GM18868 (cell line): ENCODE measurements around the gene APBB2.
A peak's percentile ranks its signal among the peaks of the same experiment; 100 is the strongest.

ENCODE experiments used
- ATAC-seq: cut with Tn5 transposase; IDR thresholded peaks from one replicate; pipeline ENCODE4 v1.9.1; 2021; ENCODE audit warnings: mild to moderate bottlenecking, moderate library complexity; ENCODE audit not compliant: unreplicated experiment

Gene APBB2

DNA sequence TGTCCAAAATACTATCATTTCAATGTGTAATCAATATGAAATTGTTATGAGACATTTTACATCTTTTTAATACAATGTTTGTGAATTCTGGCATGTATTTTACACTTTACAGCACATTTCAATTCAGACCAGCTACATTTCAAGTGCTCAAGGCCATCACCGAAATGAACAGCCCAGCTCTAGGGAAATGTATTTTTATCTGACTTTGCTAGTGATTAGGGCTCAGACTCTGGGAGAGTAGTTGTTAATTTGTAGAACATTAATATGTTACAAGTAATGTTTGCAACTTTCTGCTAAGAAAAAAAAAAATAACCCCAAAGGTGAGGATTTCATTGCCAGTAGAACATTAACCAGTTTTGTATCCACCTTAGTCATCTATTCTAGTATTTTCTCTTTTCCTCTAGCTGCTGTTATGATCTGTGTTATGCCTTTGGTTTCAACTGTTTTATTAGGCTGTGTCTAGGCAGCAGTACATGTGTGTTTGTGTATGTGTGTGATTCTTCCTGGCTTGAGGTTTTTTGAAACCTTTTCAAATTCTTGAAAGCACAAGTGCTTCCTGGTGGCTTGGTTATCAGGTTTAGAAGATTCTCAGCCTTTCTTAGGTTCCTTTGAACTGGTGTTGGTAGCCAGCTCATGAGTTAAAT lies 338.7 kb downstream of the APBB2 start:
- ATAC-seq = no peak

DNA sequence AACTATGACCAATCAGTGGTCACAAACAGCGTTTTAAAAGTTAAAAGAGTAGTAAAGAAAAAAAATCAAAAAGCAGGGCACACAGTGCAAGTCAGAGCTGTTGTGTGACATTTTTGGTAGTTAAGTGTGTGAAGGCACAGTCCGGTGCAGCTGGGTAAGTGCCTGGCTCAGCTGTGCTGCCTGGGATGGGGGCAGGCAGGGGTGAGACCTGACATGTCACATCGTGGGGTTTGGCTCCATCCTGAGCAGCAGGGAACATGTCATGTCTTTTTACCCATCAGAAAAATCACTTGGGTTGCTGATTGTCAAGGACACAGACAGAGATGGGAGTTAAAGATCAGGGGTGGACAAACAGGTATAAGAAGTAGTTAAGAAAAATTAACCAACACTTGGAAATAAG lies 339.4 kb downstream of the APBB2 start:
- no peak for ATAC-seq

DNA sequence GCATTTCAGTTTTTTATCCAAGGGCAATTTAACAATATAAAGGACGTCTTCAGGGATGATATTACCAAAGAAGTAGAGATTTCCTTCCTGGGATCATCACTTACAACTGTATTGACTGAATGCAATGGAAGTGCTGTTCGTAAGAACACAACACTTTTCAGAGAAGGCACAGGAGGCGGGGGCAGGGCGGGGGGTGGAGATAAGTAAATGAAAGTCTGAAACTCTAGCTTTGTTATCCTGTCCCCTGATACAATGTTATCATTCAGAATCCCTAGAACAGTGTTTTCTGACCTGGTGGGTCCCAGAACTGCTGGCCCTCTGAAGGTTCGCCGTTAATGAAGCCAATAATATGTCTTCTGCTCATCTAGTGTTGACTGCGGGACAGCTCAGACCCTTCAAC lies 340.0 kb downstream of the APBB2 start:
- no peak for ATAC-seq

DNA sequence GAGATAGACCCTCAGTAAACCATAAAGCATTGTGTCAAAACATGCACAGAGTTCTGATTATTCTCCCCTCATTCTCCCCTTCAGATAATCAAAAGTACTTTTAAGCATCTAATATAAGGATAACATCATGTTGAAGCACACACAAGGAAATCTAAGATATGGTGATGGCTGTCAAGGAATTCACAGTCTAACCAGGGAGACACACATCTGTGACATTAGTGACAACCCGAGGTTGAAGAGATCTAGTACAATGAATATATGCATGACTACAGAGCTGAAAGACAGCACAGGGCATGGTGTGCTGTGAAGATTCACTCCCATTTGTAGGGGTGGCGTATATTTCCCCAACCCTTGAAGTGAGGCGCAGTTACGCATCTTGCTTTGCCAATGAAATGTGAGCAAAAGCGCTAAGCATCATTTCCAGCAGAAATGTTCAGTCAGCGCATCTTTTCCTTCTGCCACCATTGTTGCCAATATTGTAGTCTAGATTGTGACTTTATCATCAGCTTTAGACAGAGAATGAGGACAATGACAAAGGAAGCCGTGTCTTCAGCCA lies 342.6 kb downstream of the APBB2 start:
- ATAC-seq = no peak

DNA sequence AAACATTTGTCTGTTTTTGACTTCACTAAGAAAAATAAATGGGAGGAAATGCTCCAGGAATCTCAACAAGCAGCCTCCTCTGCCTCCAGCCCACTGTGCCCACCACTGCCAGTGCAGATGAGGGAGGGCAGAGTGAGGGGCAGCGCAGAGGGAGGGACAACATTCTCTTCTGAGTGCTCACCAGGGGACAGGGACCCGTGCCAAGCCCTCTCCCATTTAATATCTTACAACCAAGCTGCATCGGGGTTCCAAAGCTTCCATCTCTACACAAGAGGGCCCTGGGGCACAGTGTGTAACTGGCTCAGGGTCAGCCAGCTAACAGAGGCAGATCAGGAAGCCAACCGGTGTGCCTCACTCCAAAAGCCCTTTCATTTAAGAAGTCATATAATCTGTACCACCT lies 344.2 kb downstream of the APBB2 start:
- no peak for ATAC-seq

DNA sequence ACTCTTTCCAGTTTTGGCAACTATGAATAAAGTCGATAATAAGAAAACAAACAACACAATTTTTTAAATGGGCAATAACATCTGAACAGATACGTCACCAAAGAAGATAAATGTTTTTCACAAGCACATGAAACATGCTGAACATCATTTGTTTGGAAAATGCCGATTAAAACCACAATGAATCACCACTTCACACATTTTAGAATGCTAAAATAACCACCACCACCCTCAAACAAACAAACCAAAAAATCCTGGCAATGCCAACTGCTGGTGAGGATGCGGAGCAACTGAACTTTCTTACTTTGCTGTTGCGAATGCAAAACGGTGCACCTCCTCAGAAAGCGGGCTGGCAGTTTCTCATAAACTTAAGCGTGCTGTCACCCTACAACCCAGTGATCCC lies 348.6 kb downstream of the APBB2 start:
- no peak for ATAC-seq

DNA sequence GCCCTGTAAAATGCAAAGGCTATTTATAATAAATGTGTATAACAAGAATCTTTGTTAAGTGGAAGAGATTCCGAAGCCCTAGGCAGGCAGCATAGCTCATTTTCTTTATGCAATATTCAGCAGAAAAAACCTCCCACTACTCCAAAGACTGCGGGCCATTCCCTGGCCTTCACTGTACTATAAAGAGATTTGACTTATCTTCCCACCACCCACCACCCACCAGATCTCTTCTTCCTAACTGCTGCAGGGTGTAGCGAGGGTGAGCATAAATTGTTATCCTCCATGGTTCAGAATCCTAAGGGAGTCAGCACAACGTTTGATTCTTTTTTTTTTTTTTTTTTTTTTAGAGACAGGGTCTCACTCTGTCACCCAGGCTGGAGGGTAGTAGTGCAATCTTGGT lies 349.8 kb downstream of the APBB2 start:
- no peak for ATAC-seq

DNA sequence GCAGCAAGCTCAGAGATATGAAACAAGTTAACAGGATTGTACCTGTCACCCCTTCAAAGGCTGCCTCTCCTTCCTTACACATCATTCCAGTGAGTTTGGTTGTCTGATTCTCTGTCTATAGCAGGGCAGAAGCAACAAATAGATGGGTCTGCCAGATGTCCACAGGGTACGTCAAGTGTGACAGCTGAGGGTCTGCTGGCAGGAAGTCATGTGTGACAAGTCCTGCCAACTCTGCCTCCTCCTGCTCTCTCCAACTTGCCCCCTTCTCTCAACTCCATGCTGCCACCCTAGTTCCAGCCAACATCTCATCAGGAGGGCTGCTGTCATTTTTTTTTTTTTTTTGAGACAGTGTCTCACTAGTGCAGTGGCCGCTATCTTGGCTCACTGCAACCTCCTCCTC lies 355.4 kb downstream of the APBB2 start:
- ATAC-seq = no peak

DNA sequence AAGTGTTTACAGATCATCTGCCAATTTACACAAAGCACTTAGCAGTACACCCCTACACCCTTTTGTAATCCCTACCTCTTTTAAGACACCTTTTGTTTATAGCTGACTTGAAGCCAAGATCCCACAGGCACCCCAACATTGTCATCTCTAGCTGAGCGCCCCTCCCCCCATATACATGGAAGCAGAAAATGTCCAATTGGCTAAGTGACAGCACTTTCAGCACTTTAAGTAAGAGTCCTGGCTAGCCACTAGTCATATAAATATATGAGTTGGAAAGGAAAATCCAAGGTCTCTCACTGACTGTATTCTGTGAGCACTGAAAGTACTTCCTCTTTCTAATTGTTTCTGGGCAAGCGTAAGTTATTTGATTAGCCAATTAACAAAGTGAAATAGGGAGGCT lies 356.4 kb downstream of the APBB2 start:
- ATAC-seq = no peak

DNA sequence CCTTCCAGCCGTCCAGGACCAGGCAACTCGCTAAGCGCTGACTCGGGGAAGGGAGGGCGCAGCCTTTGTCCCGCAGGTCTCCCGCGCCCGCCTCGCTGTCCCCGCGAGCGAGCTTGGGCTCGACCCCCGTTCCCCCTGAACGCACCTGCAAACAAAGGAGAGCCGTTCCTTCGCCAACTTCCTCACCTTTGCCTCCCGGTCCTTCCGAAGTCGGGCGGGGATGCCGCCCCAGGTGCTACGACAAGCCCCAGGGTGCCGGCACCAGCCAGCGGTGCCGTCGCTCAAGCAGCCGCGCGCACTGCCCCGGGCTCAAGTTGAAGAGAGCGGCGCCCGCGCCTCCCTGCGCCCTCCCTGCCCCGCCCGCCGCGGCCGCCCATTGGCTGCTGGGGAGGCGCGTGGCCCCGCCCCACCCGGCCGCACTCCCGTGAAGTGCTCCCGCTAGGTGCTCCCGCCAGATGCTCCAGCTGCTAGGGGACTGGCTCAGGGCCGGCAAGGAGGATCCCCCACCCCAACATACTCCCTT lies 357.4 kb downstream of the APBB2 start:
- ATAC-seq = peak; percentile 95

DNA sequence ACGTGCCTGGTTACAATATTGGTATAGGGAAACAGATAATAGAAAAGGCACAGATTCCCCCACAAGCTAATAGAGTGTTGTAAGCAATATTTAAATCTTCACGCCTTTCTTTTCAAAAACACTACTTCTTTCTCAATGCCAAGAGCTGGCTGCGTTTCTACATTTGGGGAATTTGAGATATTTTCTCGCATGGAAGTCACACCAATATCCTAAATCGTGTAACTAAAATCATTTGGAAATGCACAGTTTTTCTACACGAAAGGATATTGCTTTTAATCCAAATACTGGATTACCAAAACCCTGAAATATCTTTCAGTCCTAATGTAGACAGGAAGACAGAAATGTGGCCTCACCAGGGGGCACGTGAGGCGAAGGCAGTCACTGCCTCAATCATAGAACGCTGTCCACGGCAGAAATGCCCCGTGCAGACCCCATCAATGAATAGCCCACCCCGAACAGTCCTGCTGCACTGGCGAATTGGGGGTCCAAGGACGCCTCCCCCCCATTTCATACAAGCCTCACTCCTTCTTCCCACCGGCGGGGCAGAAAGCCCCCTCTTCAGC lies 358.0 kb downstream of the APBB2 start:
- ATAC-seq = no peak

DNA sequence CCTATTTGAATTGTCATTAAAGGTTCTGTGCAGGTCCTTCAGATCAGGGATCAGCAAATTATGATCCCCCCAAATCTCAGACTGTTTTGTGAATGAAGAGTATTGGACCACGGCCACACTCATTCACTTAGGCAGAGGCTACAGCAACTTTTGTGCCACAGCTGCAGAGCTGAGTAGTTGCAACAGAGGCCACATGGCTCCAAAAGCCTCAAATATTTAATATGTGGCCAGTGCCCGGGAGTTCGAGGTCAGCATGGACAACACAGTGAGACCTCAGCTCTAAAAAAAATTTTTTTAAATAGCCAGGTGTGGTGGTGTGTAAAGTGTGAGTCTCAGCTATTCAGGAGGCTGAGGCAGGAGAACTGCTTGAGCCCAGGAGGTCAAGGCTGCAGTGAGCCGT lies 363.8 kb downstream of the APBB2 start:
- no peak for ATAC-seq

DNA sequence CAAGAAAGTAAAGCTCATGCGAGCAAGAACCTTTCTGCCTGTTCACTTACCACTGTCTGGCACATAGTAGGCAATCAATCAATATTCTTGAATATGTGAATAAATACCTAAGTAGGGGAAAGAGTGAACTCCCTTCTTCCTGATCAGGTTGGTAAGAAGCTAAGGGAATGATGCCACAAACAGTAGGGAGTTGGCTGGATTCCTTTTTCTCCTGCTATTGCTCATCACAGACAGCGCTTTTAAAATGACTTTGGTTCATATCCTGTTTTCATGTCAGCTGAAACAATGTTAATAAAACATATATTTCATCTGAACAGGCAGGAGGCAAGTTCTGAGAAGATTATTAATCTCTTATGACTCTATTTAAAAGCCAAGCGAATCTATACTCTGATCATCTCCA lies 365.4 kb downstream of the APBB2 start:
- ATAC-seq = no peak

DNA sequence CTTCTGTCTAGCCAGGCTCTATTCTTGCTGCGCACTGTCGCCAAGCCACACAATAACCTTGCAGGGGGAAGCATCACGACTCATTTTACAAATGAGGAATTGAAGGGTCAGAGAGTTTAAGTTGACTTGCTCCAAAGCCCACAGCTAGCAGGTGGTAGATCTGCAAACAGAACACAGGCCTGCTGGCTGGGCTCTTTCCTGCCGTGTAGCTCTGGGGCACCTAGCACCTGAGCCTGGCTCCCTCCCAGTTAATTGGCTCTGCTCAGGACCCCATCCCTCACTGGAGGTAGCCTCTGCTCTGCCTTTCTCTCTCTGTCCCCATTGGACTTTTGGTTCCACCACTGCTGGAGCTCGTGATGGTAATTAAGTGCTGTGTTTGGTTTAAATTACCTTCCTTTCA lies 366.1 kb downstream of the APBB2 start:
- no peak for ATAC-seq

DNA sequence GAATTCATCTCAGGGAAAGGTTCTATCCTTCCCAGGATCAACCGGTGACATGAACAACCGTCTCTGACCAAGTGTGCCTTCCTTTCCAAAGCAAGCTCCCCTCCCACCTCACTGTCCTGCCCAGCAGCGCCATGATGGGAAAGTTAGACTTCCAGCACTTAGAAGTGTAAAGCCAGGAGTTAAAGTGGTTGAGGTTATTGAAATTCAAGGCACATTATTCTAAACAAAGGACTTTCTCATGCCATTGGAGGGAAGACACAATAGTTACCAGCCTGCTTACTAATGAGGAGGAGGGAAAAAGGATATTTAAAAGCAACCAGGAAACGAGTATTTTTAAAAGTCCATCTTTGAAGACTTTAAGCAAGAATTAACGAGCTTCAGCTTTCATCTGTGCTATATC lies 367.8 kb downstream of the APBB2 start:
- ATAC-seq = no peak

DNA sequence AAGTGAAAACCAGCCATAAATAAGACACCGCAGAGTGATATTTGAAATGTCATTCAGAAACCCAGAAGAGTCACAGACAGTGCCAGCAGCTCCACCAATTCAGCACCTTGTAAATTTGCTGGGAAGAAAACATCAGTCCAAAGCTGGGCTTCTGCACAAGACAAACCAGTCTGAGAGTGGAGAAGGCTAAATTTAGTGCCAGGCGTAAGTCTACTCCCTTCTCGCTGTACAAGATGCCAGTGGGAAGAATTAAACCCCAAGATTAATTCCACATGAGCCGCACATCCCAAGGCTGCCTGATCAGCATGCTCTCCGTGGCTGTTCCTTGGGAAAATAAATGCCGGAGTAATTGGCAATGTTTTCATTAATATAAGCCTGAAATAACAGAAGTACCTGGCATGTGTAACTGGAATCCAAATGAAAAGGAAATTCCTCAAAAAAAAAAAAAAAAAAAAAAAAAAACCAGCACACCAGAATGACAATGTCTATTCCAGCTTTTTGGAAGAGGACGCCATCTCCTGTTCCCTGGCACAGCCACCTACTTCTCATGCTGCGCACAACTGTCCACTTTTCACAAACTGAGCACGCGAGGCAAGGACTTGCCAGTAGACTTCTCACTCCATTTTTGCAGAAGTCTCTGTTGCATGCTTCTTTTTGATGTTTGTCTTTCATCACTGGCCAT lies 369.0 kb downstream of the APBB2 start:
- ATAC-seq = no peak

DNA sequence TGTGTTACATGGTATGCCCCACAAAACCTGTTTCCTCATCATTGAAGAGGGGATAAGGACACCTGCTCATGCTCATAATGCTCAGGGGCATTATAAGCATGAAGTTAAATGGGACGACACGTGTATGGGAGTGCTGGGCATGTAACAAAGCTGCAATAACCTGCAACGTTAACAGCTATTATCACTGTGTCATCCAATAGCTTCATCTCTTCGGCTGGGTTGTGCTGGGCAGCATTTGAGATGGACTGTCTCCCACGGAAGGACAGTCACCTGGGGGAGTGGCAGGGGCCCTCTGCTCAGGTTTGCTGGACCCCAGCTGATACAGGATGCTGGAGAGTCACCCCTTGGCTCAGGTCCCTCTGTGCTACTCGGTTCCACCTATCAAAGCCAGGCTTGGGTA lies 370.1 kb downstream of the APBB2 start:
- no peak for ATAC-seq

DNA sequence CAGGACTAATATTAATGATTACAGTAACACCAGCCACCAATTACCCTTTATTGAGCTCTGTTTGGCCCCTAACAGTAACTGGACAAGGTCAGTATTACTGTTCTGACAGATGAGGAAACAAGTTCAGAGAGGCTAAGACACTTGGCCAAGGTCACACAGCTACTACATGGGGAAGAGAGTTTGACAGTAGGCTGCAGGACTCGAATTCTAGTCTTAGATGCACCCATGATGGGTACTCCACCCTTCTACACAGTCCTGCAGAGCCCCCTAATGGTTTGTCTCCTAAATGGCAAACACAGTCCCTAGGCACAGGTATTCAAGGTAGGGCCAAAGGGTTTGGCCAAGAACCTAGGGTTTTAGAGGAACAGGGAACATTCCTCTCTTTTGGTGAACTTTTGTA lies 370.6 kb downstream of the APBB2 start:
- peak; percentile 45 for ATAC-seq

DNA sequence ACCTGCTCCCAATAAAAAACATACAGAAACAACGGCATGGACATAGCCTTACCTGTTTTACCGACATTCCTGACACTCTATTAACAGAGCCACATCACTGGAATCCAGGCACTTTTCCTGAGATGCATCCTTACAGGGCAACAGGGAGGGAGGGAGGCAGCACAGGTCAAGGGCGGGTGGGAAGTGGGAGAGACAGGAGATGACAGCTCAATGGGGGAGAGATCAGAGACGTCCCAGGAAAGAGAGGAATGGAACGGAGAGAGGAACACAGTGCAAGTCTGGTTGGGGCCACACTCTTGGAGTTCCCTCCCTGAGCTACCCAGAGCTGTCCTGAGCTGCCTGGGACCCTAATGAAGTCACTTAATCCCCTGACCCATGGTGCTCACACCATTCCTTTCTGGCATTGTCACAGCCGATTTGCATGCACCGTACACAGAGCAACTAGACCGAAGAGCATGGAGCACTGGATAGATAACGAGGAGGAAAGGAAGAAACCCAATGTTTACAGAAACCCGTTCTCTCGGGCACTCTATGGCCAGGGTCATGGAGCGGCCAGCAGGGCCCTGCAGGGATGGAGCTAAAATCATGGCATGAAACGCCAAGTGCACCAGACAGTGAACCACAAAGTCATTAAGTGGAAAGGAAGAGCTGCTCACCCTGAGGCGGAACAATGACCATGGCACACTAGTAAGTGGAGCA lies 371.5 kb downstream of the APBB2 start:
- no peak for ATAC-seq

DNA sequence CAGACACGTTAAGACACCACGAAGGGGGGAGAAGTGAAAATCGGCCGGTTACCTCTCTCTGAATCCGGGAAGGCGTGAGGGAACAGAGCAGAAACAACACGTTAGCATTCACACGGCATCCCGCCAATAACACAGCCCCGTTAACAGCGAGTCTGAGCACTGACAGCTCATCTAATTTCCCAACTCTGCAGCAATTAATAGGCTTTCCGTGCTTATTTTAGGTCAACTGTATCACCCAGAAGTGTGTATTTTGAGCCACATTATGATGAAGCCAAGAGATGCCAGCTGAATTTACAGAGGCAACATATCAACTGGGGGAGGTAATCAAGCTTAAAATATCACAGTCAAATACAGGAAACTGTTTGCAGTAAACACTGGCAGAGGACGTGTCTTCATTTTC lies 372.0 kb downstream of the APBB2 start:
- ATAC-seq = no peak

DNA sequence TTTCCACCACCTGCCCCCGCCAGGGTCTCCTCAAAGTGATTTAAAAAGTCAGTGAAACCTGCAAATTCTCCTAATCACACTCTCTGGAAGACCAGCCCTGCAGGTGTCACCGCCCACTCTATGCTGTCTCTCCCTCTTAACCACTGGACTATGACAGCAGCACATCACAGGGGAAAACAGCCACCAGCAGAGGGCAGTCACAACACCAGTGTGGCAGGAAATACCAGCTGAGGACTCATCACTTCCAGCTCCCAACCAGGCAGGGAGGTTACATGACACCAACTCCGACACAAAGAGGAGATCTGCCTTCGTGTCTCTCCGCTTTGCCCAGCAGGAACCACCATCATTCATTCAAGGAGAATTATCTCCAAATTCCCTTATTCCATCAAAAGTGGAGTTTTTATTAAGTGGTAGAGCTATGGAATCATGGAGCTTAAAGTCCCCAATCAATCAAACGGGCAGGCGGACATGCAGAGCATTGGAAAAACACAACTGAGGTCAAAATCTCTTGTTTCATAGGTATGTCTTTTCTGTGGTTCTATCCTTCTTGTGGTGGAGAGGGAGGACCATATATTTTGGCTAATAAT lies 373.3 kb downstream of the APBB2 start:
- ATAC-seq = peak; percentile 78
